Measurements from ENCODE around the gene ULK2. TPM values are rescaled to one million over a fixed set of nuclear protein-coding genes. Genes with fewer than 3 reads are reported as not detected.

The ULK2 gene
- total RNA-seq, 1 donor from 2014 or later, result 29.0 TPM

DNA sequence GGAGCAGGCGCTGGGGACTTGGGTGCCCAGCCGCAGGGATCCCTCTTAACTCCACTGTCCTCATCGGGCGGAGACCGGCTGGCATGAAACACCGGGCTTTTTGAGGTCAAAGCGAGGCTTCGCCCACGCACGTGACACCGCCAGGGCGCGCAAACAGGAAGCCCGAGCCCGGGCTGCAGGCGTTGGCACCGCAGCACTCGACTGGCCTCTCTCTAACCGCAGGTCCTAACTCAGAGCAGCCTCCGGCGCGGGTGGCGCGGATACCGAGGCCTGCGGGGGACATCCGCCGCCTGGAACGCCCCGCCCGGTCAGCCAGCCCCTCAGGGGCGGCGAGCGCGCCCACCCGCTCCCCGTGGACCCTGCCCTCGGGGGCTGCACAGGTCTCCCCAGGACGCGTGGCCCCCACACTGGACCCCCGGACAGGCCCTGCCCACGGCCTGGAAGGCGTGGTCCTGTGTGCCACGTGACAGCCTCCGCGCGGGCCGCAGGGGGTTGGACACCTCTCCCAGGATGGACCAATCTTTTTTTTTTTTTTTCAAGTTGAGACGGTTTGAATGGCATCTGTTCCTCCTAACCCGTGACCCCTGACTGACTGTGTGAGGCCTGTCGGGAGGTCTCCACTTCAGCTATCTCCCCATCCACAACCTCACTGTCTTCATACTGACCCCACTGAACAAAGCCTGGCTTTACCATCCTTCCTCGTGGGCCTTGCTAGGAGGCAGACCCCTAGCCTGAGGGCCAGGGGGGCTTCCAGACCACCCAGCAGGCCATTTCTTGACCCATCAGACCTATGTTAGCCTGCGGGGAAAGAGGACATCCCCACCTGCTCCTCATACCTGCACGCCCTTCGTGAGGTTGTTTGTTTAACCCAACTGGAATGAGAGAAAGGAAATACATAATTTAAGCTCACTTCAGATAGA lies 143.0 kb downstream of the ULK2 start:
- no peak for DNase-seq (ENCODE audit: low spot score, unreplicated experiment)
- peaks cover 12% of the 10 kb centered on the region for H3K27me3 Mint-ChIP-seq
- no peaks in the 10 kb centered on the region for H3K4me1 Mint-ChIP-seq (ENCODE audit: low read depth)
- H3K27ac Mint-ChIP-seq, result no peak overlapping the region
- H3K9me3 Mint-ChIP-seq (ENCODE audit: low read depth), result no peaks in the 10 kb centered on the region
- TF ChIP-seq, protein P1, sequence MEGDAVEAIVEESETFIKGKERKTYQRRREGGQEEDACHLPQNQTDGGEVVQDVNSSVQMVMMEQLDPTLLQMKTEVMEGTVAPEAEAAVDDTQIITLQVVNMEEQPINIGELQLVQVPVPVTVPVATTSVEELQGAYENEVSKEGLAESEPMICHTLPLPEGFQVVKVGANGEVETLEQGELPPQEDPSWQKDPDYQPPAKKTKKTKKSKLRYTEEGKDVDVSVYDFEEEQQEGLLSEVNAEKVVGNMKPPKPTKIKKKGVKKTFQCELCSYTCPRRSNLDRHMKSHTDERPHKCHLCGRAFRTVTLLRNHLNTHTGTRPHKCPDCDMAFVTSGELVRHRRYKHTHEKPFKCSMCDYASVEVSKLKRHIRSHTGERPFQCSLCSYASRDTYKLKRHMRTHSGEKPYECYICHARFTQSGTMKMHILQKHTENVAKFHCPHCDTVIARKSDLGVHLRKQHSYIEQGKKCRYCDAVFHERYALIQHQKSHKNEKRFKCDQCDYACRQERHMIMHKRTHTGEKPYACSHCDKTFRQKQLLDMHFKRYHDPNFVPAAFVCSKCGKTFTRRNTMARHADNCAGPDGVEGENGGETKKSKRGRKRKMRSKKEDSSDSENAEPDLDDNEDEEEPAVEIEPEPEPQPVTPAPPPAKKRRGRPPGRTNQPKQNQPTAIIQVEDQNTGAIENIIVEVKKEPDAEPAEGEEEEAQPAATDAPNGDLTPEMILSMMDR (IDR thresholded peaks at IDR 0.05; ENCODE audit: unreplicated experiment), result no peak
- H3K4me3 Mint-ChIP-seq (ENCODE audit: low read depth), result no peak overlapping the region
- H3K36me3 Mint-ChIP-seq (ENCODE audit: insufficient read depth), result no peaks in the 10 kb centered on the region

DNA sequence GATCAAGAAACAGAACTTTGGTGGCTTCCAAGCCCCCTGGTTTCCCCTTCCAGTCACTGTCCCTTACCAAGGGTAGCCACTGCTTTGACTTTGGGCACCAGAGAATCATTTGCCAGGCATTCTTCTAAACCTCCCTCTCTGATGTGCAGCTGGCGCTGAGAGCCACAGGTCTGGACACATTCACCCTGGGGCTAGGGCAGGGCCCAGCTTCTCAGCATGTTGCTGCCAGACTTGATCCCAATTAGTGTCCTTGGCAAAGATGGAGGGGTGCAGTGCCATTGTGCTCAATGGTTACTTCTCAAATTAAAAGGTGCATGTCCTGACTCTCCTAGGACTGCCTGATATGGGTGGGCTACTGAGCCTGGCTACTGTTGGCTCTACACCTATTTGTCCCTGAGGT lies 143.8 kb downstream of the ULK2 start:
- TF ChIP-seq, protein P1 (IDR thresholded peaks at IDR 0.05; ENCODE audit: unreplicated experiment), result no peak
- Mint-ChIP-seq H3K4me1 (ENCODE audit: low read depth) (no peaks in the 10 kb centered on the region), H3K27ac (no peak overlapping the region), H3K9me3 (ENCODE audit: low read depth) (no peaks in the 10 kb centered on the region), H3K27me3 (peaks cover 13% of the 10 kb centered on the region), H3K36me3 (ENCODE audit: insufficient read depth) (no peaks in the 10 kb centered on the region), H3K4me3 (ENCODE audit: low read depth) (no peak overlapping the region)
- DNase-seq (ENCODE audit: low spot score, unreplicated experiment), result no peak

Other genes with a start within 250 kb of the ULK2 start
- 127 and 145 TPM in 2 replicates for gene ALDH3A2, start 219.2 kb downstream of the ULK2 start, total RNA-seq
- gene SLC47A2, start 151.4 kb downstream of the ULK2 start, total RNA-seq, result not detected in 2 replicates
- 0.75 and 1.0 TPM in 2 replicates for gene ALDH3A1, start 119.6 kb downstream of the ULK2 start, total RNA-seq
- gene AKAP10, start 109.9 kb upstream of the ULK2 start, total RNA-seq, result 32.9 and 38.2 TPM in 2 replicates
- 69.6 and 72.7 TPM in 2 replicates for gene SPECC1, start 141.4 kb upstream of the ULK2 start, total RNA-seq

Measured in progenitor cell of endocrine pancreas (in vitro differentiated cells).